Mesenchymal stem cell (in vitro differentiated cells and primary cell): Measurements from ENCODE around the gene KCTD5.

Source experiments
- DNase-seq: peaks from one replicate; pipeline ENCODE4 v3.0.0-alpha.2; 2013
- H2AFZ ChIP-seq: one replicate; pipeline ENCODE4 v1.6.1; 2013; ENCODE audit warnings: low read depth, mild to moderate bottlenecking, control low read depth, inconsistent platforms, low read length, moderate library complexity
- H2AK5ac ChIP-seq: 2 replicates; pipeline ENCODE4 v1.6.1; 2013; ENCODE audit warnings: low read length, moderate library complexity, mild to moderate bottlenecking, inconsistent platforms; ENCODE audit not compliant: severe bottlenecking
- H2BK120ac ChIP-seq: one replicate; pipeline ENCODE4 v1.6.1; 2013; ENCODE audit warnings: low read depth, mild to moderate bottlenecking, inconsistent platforms, low read length, moderate library complexity
- H2BK12ac ChIP-seq, 2 experiments: one replicate each; pipeline ENCODE4 v1.6.1; 2013; ENCODE audit warnings: inconsistent platforms in 2 of 2, low read length in 2 of 2, mild to moderate bottlenecking in 2 of 2, moderate library complexity in 2 of 2, control low read depth in 1 of 2
- H2BK15ac ChIP-seq: one replicate; pipeline ENCODE4 v1.6.1; 2013; ENCODE audit warnings: mild to moderate bottlenecking, low read depth, inconsistent platforms; ENCODE audit not compliant: poor library complexity, severe bottlenecking
- H2BK5ac ChIP-seq: 2 replicates; pipeline ENCODE4 v1.6.1; 2013; ENCODE audit warnings: low read depth, mild to moderate bottlenecking, low read length, control low read depth, inconsistent platforms; ENCODE audit not compliant: poor library complexity, severe bottlenecking
- H3K14ac ChIP-seq, 2 experiments: one replicate each; pipeline ENCODE4 v1.6.1; 2013; ENCODE audit warnings: inconsistent platforms in 2 of 2, low read length in 2 of 2, control low read depth in 1 of 2, mild to moderate bottlenecking in 1 of 2, moderate library complexity in 1 of 2
- H3K18ac ChIP-seq, 2 experiments: one replicate each; pipeline ENCODE4 v1.6.1; 2013; ENCODE audit warnings: inconsistent platforms in 2 of 2, low read length in 2 of 2, control low read depth in 1 of 2, low read depth in 1 of 2, mild to moderate bottlenecking in 1 of 2
- H3K23ac ChIP-seq, 2 experiments: one replicate each; pipeline ENCODE4 v1.6.1; 2013; ENCODE audit warnings: inconsistent platforms in 2 of 2, low read length in 2 of 2, mild to moderate bottlenecking in 2 of 2, moderate library complexity in 2 of 2, control low read depth in 1 of 2
- H3K27ac ChIP-seq: 2 replicates; pipeline ENCODE4 v1.5.1; 2013; ENCODE audit warnings: mild to moderate bottlenecking, moderate library complexity, low read length, control low read depth, inconsistent platforms; ENCODE audit not compliant: poor library complexity, severe bottlenecking
- H3K27me3 ChIP-seq, 2 experiments: 2 replicates each; pipeline versions ENCODE4 v1.6.1 to v1.7.0; 2013; ENCODE audit warnings: low read length in 2 of 2, mild to moderate bottlenecking in 2 of 2, moderate library complexity in 2 of 2, control low read depth in 1 of 2, inconsistent platforms in 1 of 2; ENCODE audit not compliant: control insufficient read depth in 1 of 2, insufficient read depth in 1 of 2
- H3K36me3 ChIP-seq, 2 experiments: 2 replicates each; pipeline versions ENCODE4 v1.6.1 to v1.7.0; 2013; ENCODE audit warnings: low read length in 2 of 2, control low read depth in 1 of 2, inconsistent platforms in 1 of 2, low read depth in 1 of 2, mild to moderate bottlenecking in 1 of 2; ENCODE audit not compliant: insufficient read depth in 2 of 2, control insufficient read depth in 1 of 2
- H3K4ac ChIP-seq, 2 experiments: one replicate each; pipeline ENCODE4 v1.6.1; 2013; ENCODE audit warnings: inconsistent platforms in 2 of 2, low read length in 2 of 2, mild to moderate bottlenecking in 2 of 2, moderate library complexity in 2 of 2, control low read depth in 1 of 2, low read depth in 1 of 2
- H3K4me1 ChIP-seq: 2 replicates; pipeline ENCODE4 v1.6.1; 2013; ENCODE audit warnings: low read depth, low read length, control low read depth; ENCODE audit not compliant: control insufficient read depth, insufficient read depth
- H3K4me2 ChIP-seq: 2 replicates; pipeline ENCODE4 v1.6.1; 2013; ENCODE audit warnings: low read length, mild to moderate bottlenecking, inconsistent platforms; ENCODE audit not compliant: poor library complexity, severe bottlenecking
- H3K4me3 ChIP-seq, 2 experiments: 2 replicates each; pipeline versions ENCODE4 v1.5.1 to v1.7.0; 2013; ENCODE audit warnings: low read length in 2 of 2, mild to moderate bottlenecking in 2 of 2, control low read depth in 1 of 2, low read depth in 1 of 2; ENCODE audit not compliant: insufficient read depth in 1 of 2
- H3K79me1 ChIP-seq: replicated peaks from 2 replicates; pipeline ENCODE4 v1.6.1; 2013; ENCODE audit warnings: mild to moderate bottlenecking, control low read depth, low read length, inconsistent platforms; ENCODE audit not compliant: poor library complexity, severe bottlenecking
- H3K9ac ChIP-seq: 2 replicates; pipeline ENCODE4 v1.7.0; 2013; ENCODE audit warnings: mild to moderate bottlenecking, low read length, moderate library complexity
- H3K9me3 ChIP-seq: 2 replicates; pipeline ENCODE4 v1.7.0; 2013; ENCODE audit warnings: mild to moderate bottlenecking, low read length; ENCODE audit not compliant: control insufficient read depth
- H4K8ac ChIP-seq: one replicate; pipeline ENCODE4 v1.6.1; 2013; ENCODE audit warnings: inconsistent platforms, mild to moderate bottlenecking, low read length, moderate library complexity
- H4K91ac ChIP-seq: one replicate; pipeline ENCODE4 v1.6.1; 2013; ENCODE audit warnings: mild to moderate bottlenecking, low read length, inconsistent platforms
- WGBS: methylation state at CpG from one replicate; pipeline ENCODE4 v1.1.7; 2013; ENCODE audit warnings: mixed read lengths; 5-methylcytosine and 5-hydroxymethylcytosine counted together

The KCTD5 gene

GRCh38 chr16:2689968-2690801, 7.9 kb downstream of the KCTD5 start:
- Histone ChIP-seq H2AFZ (no peak overlapping the region), H3K4ac (no peak overlapping the region), H3K27me3 (no peaks in the 10 kb centered on the region), H2BK5ac (no peak overlapping the region), H2BK12ac (no peak overlapping the region), H3K9me3 (no peaks in the 10 kb centered on the region), H3K18ac (peak overlapping the region in 1 of 2 experiments; percentile 21), H2BK15ac (no peak overlapping the region), H3K27ac (no peak overlapping the region), H3K9ac (no peak overlapping the region), H4K8ac (no peak overlapping the region), H3K4me3 (no peak overlapping the region), H3K4me1 (peaks cover 19% of the 10 kb centered on the region), H2AK5ac (no peak overlapping the region), H3K79me1 (peaks cover 33% of the 10 kb centered on the region), H2BK120ac (no peak overlapping the region), H3K4me2 (no peak overlapping the region), H3K23ac (no peak overlapping the region), H3K14ac (no peak overlapping the region), H4K91ac (no peak overlapping the region), H3K36me3 (peaks cover 4 to 39% of the 10 kb centered on the region in 2 experiments)
- DNase-seq, result no peak
- WGBS, result 96% methylated on average over 36 of the region's 36 CpGs

GRCh38 chr16:2690852-2691251, 8.5 kb downstream of the KCTD5 start:
- Histone ChIP-seq H4K91ac (no peak overlapping the region), H2AFZ (no peak overlapping the region), H3K27me3 (no peaks in the 10 kb centered on the region), H3K4me1 (peaks cover 19% of the 10 kb centered on the region), H3K4ac (no peak overlapping the region), H3K9me3 (no peaks in the 10 kb centered on the region), H3K27ac (no peak overlapping the region), H2AK5ac (no peak overlapping the region), H3K9ac (no peak overlapping the region), H2BK15ac (no peak overlapping the region), H3K4me3 (no peak overlapping the region), H2BK12ac (no peak overlapping the region), H4K8ac (no peak overlapping the region), H3K23ac (no peak overlapping the region), H3K79me1 (peaks cover 33% of the 10 kb centered on the region), H2BK120ac (no peak overlapping the region), H3K4me2 (no peak overlapping the region), H3K18ac (no peak overlapping the region), H3K36me3 (peaks cover 4 to 39% of the 10 kb centered on the region in 2 experiments), H3K14ac (no peak overlapping the region), H2BK5ac (no peak overlapping the region)
- 96% methylated on average over 11 of the region's 11 CpGs for WGBS
- no peak for DNase-seq

GRCh38 chr16:2691491-2692248, 9.3 kb downstream of the KCTD5 start:
- no peak for DNase-seq
- Histone ChIP-seq H3K27ac (no peak overlapping the region), H3K9me3 (no peaks in the 10 kb centered on the region), H2BK5ac (no peak overlapping the region), H3K14ac (no peak overlapping the region), H2AFZ (no peak overlapping the region), H4K91ac (peak overlapping the region; percentile 20), H3K4me1 (peaks cover 19% of the 10 kb centered on the region), H3K79me1 (peaks cover 34% of the 10 kb centered on the region), H3K4ac (no peak overlapping the region), H3K4me3 (no peak overlapping the region), H4K8ac (no peak overlapping the region), H3K36me3 (peaks cover 5 to 41% of the 10 kb centered on the region in 2 experiments), H2BK15ac (no peak overlapping the region), H2BK12ac (no peak overlapping the region), H3K27me3 (no peaks in the 10 kb centered on the region), H3K4me2 (no peak overlapping the region), H3K18ac (no peak overlapping the region), H3K23ac (no peak overlapping the region), H3K9ac (no peak overlapping the region), H2BK120ac (no peak overlapping the region), H2AK5ac (no peak overlapping the region)
- 98% methylated on average over 29 of the region's 29 CpGs for WGBS

- H3K4me3 ChIP-seq, result no peak overlapping the region
- no peak overlapping the region for H2BK15ac ChIP-seq
- H3K9ac ChIP-seq, result no peak overlapping the region
- peaks cover 40% of the 10 kb centered on the region for H3K79me1 ChIP-seq
- H3K27ac ChIP-seq, result no peak overlapping the region
- H2AFZ ChIP-seq, result no peak overlapping the region
- no peak for DNase-seq
- no peak overlapping the region for H3K4me2 ChIP-seq
- H3K4ac ChIP-seq, result no peak overlapping the region
- peaks cover 16% of the 10 kb centered on the region for H3K4me1 ChIP-seq
- H2BK5ac ChIP-seq, result no peak overlapping the region
- no peak overlapping the region for H2AK5ac ChIP-seq
- H3K23ac ChIP-seq, result no peak overlapping the region
- no peak overlapping the region for H3K18ac ChIP-seq
- no peak overlapping the region for H2BK12ac ChIP-seq
- H4K91ac ChIP-seq, result no peak overlapping the region
- H3K9me3 ChIP-seq, result no peaks in the 10 kb centered on the region
- WGBS, result 88% methylated on average over 14 of the region's 14 CpGs
- H2BK120ac ChIP-seq, result no peak overlapping the region
- no peaks in the 10 kb centered on the region for H3K27me3 ChIP-seq
- no peak overlapping the region for H4K8ac ChIP-seq
- peaks cover 12 to 48% of the 10 kb centered on the region in 2 experiments for H3K36me3 ChIP-seq
- no peak overlapping the region for H3K14ac ChIP-seq
Observed at GRCh38 chr16:2692251-2692947, 10.1 kb downstream of the KCTD5 start.
